Measurements from ENCODE around the gene TRAPPC2B.

The TRAPPC2B gene

GRCh38 chr19:57389194-57389729 lies 25.9 kb downstream of the TRAPPC2B start:
- no peak for TF ChIP-seq CTCF (IDR thresholded peaks at IDR 0.05)
- H3K4me1 ChIP-seq (ENCODE audit: control insufficient read depth in 1 of 2, insufficient read depth in 1 of 2, low read depth in 1 of 2, low read length in 1 of 2) = peaks cover 12 to 13% of the 10 kb centered on the region in 2 experiments
- H3K27me3 ChIP-seq = no peaks in the 10 kb centered on the region
- H3K4me3 ChIP-seq (ENCODE audit: low read depth in 1 of 2, low read length in 1 of 2) = peak overlapping the region; percentile 58 to 70
- H3K36me3 ChIP-seq = no peaks in the 10 kb centered on the region
- peaks cover 16% of the 10 kb centered on the region for H3K9me3 ChIP-seq
- H3K27ac ChIP-seq = peak overlapping the region; percentile 42

GRCh38 chr19:57389730-57390598 lies 26.6 kb downstream of the TRAPPC2B start, which contains the start of gene ZNF548:
Gene ZNF548 (plus strand): TSS chr19:57389854. CDS start chr19:57390100, 246 bp downstream.
- Histone ChIP-seq H3K27ac (peak within 1 kb of the TSS; percentile 42), H3K4me1 (ENCODE audit: control insufficient read depth in 1 of 2, insufficient read depth in 1 of 2, low read depth in 1 of 2, low read length in 1 of 2) (peaks cover 12 to 13% of the 10 kb centered on the region in 2 experiments), H3K9me3 (peaks cover 16% of the 10 kb centered on the region), H3K36me3 (no peaks in the 10 kb centered on the region), H3K27me3 (no peaks in the 10 kb centered on the region), H3K4me3 (ENCODE audit: low read depth in 1 of 2, low read length in 1 of 2) (peak within 1 kb of the TSS; percentile 58 to 70)
- no peak for TF ChIP-seq CTCF (IDR thresholded peaks at IDR 0.05)

GRCh38 chr19:57395710-57396109 lies 32.4 kb downstream of the TRAPPC2B start:
- Histone ChIP-seq H3K9me3 (peaks cover 10% of the 10 kb centered on the region), H3K27me3 (no peaks in the 10 kb centered on the region), H3K27ac (no peak overlapping the region), H3K36me3 (peaks cover 15% of the 10 kb centered on the region), H3K4me3 (ENCODE audit: low read depth in 1 of 2, low read length in 1 of 2) (no peak overlapping the region), H3K4me1 (ENCODE audit: control insufficient read depth in 1 of 2, insufficient read depth in 1 of 2, low read depth in 1 of 2, low read length in 1 of 2) (no peaks in the 10 kb centered on the region)
- TF ChIP-seq CTCF (IDR thresholded peaks at IDR 0.05) = no peak

- no peaks in the 10 kb centered on the region for H3K27me3 ChIP-seq
- H3K9me3 ChIP-seq = peaks cover 17% of the 10 kb centered on the region
- H3K36me3 ChIP-seq = peaks cover 15% of the 10 kb centered on the region
- no peak overlapping the region for H3K4me3 ChIP-seq (ENCODE audit: low read depth in 1 of 2, low read length in 1 of 2)
- no peak for TF ChIP-seq CTCF (IDR thresholded peaks at IDR 0.05)
- no peak overlapping the region for H3K27ac ChIP-seq
- H3K4me1 ChIP-seq (ENCODE audit: control insufficient read depth in 1 of 2, insufficient read depth in 1 of 2, low read depth in 1 of 2, low read length in 1 of 2) = no peaks in the 10 kb centered on the region
These were observed 35.5 kb downstream of the TRAPPC2B start for GRCh38 chr19:57398868-57399267.

GRCh38 chr19:57403737-57404563 lies 40.6 kb downstream of the TRAPPC2B start:
- no peaks in the 10 kb centered on the region for H3K27me3 ChIP-seq
- TF ChIP-seq CTCF (IDR thresholded peaks at IDR 0.05) = no peak

More at GRCh38 chr19:57403737-57404563, 40.6 kb downstream of the TRAPPC2B start:
- Histone ChIP-seq H3K27ac (no peak overlapping the region), H3K4me3 (ENCODE audit: low read depth in 1 of 2, low read length in 1 of 2) (no peak overlapping the region), H3K9me3 (peaks cover 14% of the 10 kb centered on the region), H3K36me3 (no peaks in the 10 kb centered on the region), H3K4me1 (ENCODE audit: control insufficient read depth in 1 of 2, insufficient read depth in 1 of 2, low read depth in 1 of 2, low read length in 1 of 2) (no peaks in the 10 kb centered on the region)

All from neutrophil (primary cell).